GM21528 (cell line): ENCODE data around the gene ITGB6.

Source experiments
- ATAC-seq: cut with Tn5 transposase; IDR thresholded peaks from one replicate; pipeline ENCODE4 v1.9.1; 2021; ENCODE audit warnings: mild to moderate bottlenecking, moderate library complexity; ENCODE audit not compliant: unreplicated experiment, low FRiP score

ITGB6 gene

GRCh38 chr2:160221391-160222276, 21.6 kb upstream of the ITGB6 start:
- no peak for ATAC-seq

- ATAC-seq: no peak
Measured at GRCh38 chr2:160220545-160221009, 20.5 kb upstream of the ITGB6 start.

- no peak for ATAC-seq
Measured at GRCh38 chr2:160220026-160220425, 20.0 kb upstream of the ITGB6 start.

- ATAC-seq: no peak
Measured at GRCh38 chr2:160214461-160215445, 14.7 kb upstream of the ITGB6 start.

- ATAC-seq: no peak
Measured at GRCh38 chr2:160213511-160213910, 13.4 kb upstream of the ITGB6 start.

GRCh38 chr2:160210599-160211138, 10.6 kb upstream of the ITGB6 start:
- peak; percentile 96 for ATAC-seq

- no peak for ATAC-seq
Measured at GRCh38 chr2:160209516-160209856, 9.4 kb upstream of the ITGB6 start.

- ATAC-seq: no peak
Measured at GRCh38 chr2:160208655-160209515, 8.8 kb upstream of the ITGB6 start.

- no peak for ATAC-seq
Measured at GRCh38 chr2:160207804-160208654, 8.0 kb upstream of the ITGB6 start.

- ATAC-seq: no peak
Measured at GRCh38 chr2:160207271-160207670, 7.2 kb upstream of the ITGB6 start.

GRCh38 chr2:160206436-160206835, 6.4 kb upstream of the ITGB6 start:
- ATAC-seq: no peak

- no peak for ATAC-seq
Measured at GRCh38 chr2:160205505-160205904, 5.4 kb upstream of the ITGB6 start.

- no peak for ATAC-seq
Measured at GRCh38 chr2:160203422-160203821, 3.4 kb upstream of the ITGB6 start.

- no peak for ATAC-seq
Measured at GRCh38 chr2:160203007-160203406, 2.9 kb upstream of the ITGB6 start.

- ATAC-seq: no peak
Measured at GRCh38 chr2:160201849-160202539, 1.9 kb upstream of the ITGB6 start.

- ATAC-seq: no peak
Measured at GRCh38 chr2:160200921-160201320, 849 bp upstream of the ITGB6 start.

- no peak for ATAC-seq
Measured at GRCh38 chr2:160199053-160199452, 1.0 kb downstream of the ITGB6 start.

- no peak for ATAC-seq
Measured at GRCh38 chr2:160197587-160197986, 2.5 kb downstream of the ITGB6 start.

GRCh38 chr2:160194946-160195345, 5.1 kb downstream of the ITGB6 start:
- no peak for ATAC-seq
